Stimulated activated CD4-positive, alpha-beta T cell treated with anti-CD3 and anti-CD28 coated beads, Interleukin-2, amount 100 ng/mL, for 4 hours (primary cell): ENCODE measurements around the gene CAPN14.

Experiments
- DNase-seq: peaks from one replicate; pipeline ENCODE4 v3.0.0-alpha.2; 2020; ENCODE audit warnings: low read depth

CAPN14 gene

DNA sequence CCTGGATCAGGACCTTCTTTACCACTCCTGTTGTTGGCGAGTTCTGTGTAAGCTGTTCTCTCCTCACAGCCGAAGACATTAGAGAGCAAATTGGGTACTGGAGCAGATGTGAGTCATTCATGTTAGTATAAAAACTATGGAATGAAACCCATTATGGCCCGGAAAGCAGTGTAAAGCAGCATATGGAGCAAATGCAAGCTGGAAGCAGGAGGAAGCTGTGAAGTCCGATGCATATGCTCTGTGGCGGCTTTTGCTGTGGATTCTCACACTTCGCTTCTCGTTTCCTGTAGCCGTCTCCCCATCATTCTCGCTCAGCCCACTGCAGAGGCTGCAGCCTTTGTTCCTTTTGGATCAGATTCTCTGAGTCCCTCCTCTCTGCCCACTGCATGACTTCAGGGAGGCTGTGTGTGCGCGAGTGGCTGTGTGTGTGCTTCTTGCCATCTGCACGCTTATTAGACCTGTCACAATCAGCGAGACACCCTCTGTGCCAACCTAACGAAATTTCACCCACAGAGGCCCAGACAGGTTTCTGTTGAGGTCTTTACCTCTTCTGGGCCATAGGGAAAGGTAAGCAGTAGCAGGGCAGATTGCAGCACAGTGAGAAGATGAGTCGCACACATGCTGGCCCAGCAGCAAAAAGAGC is 75.8 kb downstream of the CAPN14 start:
- no peak for DNase-seq

DNA sequence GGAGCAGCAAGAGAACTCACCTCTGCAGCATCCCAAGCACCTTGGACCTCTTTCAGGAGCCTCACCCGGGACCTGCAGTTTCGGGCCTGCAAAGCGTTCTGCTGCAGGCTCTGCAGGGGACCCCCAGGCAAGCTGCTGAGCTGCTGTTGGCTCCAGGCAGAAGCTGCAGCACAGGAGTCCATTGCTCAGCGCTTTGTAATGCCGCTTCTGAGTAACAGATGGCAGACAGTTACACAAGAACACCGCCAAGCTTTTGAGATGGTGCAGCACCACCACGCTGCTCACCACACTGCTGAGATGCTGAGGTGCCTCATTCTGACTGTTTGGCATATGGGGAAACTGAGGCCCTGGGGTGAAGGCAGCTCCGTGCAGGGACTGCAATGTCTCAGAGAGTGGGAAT is 77.2 kb downstream of the CAPN14 start:
- DNase-seq: no peak

DNA sequence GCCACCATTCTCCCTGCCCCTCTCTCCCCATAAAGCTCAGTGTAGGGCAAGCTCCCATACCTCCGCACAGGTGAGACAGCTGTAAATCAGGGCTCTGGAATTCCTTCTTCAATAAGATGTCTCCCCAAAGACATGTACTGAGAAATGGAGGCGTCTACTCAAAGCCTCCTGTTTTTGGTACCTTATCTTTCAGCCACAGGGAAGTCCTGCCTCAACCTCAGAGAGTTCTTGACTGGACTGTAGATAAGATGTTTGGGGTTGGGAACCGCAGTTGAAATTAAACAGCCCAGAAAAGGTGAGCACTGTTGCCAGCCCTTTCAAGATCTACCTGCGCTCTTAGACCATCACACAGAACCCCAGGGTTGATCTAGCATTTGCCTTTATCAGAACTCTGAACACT is 77.6 kb downstream of the CAPN14 start:
- no peak for DNase-seq

DNA sequence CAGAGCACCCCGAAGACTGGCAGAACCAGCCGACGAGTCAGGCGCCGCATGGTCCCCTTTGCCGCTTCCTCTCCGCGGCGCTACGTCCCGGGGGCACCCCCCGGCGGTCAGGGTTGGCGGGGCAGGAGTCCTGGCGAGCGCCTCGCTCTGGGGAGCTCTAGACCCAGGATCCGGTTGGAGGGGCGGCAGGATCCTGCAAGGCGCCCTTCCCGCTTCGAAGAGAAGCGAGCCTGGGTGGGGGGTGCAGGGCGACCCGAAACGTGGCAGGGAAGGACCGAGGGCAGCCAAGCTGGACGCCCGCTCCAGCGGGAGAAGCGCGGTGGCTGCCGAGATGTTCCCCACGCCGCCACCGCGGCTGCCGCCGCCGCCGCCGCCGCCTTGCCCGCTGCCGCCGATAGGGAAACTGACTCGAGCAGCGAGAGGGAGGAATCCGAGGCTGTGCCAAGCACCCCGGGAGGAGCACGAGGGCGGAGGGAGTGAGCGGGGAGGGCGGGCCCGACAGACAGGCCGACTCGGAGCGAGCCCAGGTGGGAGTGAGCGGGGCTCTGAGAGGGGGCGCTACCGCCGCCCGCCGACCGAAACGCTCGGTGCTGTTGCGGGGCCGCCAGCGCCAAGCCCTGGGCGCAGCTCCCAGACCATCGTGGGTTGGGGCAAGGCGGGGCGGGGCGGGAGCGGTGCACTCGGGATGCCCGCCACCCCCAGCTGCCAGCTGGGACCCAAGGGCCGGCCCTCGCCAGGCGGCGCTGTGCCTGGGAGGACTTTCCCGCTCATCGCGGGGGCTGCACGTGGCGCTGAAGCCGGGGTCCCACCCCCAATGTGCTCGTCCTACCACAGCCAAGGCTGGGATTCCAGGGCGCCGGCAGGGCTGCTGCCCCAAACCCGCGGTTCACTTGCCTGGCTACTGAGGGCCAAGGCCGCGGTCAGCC is 79.0 kb downstream of the CAPN14 start, which contains the start of gene GALNT14:
TSS of gene GALNT14 (minus strand) at position 404 of the 926 bp plus-strand sequence. CDS start at position 50, 354 bp downstream.
- DNase-seq: no peak

DNA sequence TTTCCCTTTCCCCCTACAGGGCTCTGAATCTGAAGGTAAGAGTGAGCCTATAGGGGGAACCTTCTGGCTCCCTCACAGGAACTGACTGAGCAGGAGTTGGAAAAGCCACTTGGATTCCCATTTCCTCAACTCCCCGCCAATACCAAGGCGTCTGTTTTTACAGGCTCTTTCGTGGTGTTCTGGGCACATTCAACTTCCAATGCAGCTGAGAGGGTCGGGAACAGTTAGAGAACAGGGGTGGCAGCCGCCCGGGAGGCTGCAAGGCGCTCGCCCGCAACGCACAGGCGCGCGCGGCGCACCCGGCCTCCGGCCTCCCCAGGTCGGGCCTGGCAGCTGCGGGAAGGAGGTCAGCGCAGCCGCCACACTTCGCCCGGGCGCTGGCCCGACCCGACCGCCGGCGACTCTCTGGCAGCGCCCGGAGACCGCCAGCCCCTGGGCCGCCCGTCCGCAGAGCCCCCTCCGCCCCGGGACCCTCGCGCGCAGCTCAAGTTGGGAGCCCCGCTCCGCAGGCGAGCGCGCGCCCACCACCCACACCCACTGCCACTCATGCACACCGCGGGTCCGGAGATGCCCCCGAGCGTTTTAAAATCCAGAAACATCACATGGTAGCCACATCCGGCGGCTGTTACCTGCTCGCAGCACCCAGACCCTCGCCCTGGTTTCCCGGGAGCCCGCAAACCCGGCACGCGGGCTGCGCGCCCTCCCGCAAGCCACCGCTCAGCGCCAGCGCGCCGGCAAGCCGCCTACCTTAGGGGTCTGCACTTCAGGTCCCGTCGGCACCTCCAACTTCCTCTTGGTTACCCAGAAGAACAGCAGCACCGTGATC is 79.9 kb downstream of the CAPN14 start:
- no peak for DNase-seq

DNA sequence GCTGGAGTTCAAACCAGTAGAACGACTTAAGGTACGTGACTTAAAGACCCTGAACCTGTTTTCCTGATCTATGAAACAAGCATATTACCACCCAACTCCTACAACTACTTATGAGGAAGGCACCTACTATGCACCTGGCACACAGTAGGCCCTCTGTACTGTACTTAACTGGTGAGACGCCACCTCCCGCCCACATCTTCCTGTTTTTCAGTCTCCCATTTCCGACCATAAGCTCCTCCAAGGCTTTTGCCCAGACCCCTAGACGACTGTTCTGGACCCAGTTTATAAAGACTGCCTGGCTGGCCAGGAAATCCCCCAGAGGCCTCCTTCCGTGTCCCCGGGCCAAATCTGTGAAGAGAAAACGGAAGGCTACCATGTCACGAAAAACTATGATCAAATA is 80.6 kb downstream of the CAPN14 start:
- no peak for DNase-seq

DNA sequence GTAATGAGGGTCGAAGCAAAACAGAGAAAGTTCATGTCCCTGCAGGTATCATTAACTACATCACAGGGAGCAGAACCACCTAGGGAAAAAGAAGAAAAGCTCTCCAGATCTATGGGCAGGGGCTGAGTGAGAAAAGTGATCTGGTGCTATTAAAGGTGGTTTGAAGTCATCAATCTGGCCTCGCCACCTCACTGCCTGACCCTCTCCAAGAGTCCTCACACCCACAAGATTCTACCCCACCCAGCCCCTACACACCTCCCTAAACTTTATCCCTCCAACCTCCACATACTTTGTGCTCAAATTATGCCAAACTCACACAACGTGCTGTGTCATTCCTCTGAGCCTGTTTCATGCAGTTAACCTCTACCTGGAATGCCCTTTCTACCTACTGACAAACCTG is 81.3 kb downstream of the CAPN14 start:
- DNase-seq: no peak

DNA sequence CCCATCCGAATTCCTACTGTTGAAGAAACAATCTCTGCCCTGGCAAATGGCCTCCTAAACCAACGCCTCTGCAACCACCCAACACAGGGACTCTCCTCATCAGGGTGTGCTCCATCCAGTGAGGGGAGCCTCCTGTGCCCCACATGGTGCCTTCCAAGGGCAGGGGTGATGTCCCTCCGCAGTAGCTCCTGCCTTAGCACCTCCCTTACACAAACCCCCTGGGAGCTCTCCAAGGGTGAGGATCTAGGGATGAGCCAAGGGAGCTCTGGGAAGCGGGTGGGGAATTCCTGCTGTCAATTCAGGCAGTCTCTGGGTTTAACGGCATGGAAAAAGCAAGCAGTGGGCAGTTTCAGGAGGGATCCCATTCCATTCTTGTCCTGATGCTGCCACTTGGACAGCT is 82.8 kb downstream of the CAPN14 start:
- DNase-seq: no peak

DNA sequence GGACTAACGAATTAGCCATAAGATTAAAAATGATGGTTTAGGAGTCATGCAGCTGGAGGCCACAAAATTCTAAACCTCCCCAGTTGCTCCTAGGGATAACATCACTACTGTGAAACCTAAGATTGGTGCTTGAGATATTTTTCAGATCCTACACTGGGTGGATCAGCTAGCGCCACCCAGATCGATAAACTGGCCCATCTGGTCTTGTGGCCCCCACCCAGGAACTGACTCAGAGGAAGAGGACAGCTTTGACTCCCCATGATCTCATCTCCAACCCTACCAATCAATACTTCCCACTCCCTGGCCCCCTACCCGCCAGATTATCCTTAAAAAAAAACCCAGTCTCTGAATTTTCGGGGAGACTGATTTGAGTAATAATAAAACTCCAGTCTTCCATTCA is 84.5 kb downstream of the CAPN14 start:
- no peak for DNase-seq

DNA sequence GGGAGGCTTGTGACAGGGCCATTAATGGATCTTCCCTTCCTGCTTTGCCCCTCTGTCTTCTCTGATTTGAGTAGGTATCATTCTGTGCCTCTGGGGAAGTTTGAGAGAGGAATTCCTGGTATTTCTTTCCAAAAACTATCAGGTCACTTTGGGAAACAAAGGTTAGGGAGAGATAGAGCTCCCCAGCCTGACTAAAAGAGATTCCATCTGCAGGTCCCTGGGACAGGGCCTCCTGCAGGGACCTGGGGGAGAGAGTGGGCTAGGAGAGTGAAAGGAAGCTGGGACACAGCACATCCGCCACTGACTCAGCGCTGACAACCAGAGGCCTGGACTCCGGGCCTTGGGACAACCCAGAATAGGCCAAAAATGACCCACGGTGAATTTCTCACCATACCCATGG is 85.4 kb downstream of the CAPN14 start:
- no peak for DNase-seq

DNA sequence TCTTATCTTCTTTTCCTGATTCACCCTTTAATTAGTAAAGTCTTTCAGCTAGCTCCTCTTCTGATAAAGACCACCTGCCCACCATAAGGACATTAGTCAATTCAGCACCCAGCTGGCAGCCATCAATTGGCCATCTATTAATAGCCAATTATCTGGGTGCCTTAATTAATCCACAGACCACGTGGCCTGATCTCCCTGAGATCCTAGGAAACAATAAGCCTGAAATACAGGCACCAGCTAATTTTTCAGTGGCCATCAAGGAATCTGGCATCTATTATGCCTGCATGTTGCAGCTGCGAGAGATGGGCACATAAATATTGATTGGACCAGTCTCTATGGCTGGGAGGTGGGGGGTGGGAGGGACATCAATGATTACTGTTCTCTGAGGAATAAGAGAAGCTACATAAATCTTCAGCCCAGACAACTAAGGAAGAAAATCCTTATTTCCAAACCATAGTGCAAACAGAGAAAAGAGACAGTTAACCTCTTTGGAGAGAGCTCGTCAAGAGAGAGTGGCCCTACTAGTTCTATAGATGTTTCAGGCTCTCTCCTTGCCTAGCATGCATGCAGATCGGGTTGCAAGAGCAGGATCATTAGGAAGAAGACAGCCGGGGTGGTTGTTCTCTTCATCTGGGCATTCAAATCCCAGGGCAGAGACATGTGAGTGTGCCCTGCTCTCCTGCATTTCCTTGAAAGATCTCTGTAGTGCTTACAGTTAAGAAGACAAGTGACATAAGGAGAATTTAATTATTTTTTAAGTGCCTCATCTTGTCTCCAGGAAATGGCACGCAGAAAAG is 87.7 kb downstream of the CAPN14 start:
- no peak for DNase-seq

DNA sequence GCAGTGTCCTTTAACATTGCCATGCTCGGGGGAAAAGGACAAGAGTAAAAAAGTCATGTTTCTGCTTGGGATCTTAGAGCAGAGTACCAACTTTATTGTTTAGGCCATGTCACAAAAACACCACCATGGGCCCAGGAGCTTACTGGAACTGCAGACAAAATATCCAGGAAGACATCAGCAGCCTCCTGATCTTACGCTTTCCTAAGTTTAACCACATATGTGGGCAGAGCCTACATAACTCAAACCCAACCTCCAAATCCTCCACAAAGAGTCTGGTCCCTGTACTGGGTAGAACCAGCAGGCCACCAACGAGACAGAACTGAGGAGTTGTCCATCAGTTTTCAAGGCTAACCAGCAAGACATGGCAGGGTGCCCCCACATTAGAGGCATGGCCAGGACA is 89.4 kb downstream of the CAPN14 start:
- no peak for DNase-seq

DNA sequence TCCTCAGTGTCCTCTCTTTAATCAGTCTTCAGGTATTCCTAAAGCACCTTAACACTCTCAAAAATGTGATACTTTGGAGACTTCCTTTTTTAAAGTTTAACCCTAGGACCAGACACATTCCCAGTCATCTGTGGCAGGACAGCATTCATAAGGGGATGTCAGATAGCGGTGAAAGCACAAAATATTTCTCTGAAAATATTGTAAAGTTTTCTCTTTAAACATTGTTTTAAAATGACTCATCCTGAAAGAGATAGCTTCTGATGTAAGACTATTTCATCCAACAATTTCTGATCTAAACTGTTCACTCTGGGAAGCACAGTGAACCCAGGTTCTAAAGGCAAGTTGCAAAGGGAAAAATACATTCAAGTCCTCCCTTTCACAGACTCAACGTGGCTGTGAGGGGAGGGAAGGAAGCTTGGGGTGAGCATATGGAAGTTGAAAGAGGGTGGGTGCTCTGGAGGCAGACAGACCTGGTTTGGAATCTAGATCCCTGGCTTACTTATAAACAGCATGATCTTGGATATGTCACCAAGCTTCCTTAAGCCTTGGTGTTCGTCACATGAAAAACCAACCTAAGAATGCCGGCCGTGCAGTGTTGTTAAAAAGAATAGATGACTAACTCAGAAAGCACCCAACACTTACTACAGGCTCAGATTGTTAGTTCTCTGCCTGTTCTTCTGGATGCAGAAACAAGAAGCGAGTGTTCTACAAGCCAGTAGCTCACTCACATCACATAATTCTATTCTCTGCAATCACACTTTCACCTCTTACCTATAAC is 91.2 kb downstream of the CAPN14 start:
- DNase-seq: no peak

DNA sequence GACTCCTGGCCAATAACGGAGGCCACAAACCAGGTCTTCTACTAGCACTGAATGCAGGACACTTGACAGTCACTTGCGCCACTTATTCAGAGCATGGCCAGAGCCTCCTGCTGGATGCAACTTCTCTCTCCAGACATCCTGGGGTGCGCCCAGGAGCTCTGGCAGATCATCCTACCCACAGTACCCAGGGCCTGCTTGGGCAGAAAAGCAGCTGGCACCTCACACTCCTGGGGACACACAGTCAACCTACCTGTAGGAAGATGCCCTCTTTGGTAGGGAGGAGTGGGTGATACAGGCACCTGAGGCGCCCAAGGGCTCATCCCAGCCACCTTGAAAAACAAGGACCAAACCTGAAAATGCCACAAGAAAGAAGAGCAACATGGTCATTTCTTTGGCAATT is 92.4 kb downstream of the CAPN14 start:
- DNase-seq: no peak
